Stimulated activated CD4-positive, alpha-beta T cell treated with anti-CD3 and anti-CD28 coated beads, Interleukin-4, amount 100 ng/mL, for 4 hours (primary cell): ENCODE data around the gene TOP2B.

ENCODE experiments used
- DNase-seq, 2 experiments: peaks; one replicate each; pipeline ENCODE4 v3.0.0-alpha.2; 2020

The TOP2B gene

DNA sequence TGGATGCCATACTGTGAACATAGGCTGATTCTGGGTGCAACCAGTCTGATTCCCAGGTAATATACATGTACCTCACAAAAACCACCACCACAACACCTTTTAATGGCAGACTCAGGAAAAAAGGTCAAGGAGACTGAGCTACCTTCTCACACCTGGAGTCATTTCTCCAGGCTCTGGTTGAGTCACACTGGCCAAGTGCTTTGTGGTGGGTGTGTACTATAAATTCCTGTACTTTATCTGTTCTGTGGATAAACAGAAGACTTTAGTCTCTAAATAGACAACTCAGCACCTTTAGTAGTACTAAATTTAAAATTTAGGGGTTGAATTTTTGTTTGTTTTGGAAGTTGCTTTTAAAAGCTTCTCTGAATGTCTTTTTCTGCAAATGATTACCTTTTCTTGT lies 46.7 kb downstream of the TOP2B start:
- DNase-seq, result no peak

GRCh38 chr3:25611193-25611592 lies 53.5 kb downstream of the TOP2B start:
- no peak for DNase-seq

DNA sequence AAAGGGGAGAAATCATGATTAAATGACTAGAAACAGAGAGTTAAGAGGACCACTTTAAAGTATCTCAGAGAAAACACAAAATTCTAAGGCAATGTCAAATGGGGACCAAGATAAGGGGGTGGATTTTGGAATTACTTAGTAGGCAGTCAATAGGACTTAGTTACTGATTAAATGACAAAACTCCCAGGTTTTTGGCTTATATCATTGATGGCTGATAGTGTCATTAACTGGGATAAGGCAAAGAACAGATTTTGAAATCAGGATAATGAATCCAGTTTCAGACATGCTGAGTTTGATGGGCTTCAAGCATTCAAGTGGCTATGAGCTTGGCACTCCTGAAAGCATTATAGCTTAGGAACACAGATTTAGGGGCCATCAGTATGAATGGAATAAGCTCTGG lies 53.9 kb downstream of the TOP2B start:
- DNase-seq, result no peak

GRCh38 chr3:25610167-25610566 lies 54.5 kb downstream of the TOP2B start:
- DNase-seq, result no peak

GRCh38 chr3:25604107-25604805 lies 60.5 kb downstream of the TOP2B start:
- no peak for DNase-seq

GRCh38 chr3:25603703-25604102 lies 61.0 kb downstream of the TOP2B start:
- no peak for DNase-seq

DNA sequence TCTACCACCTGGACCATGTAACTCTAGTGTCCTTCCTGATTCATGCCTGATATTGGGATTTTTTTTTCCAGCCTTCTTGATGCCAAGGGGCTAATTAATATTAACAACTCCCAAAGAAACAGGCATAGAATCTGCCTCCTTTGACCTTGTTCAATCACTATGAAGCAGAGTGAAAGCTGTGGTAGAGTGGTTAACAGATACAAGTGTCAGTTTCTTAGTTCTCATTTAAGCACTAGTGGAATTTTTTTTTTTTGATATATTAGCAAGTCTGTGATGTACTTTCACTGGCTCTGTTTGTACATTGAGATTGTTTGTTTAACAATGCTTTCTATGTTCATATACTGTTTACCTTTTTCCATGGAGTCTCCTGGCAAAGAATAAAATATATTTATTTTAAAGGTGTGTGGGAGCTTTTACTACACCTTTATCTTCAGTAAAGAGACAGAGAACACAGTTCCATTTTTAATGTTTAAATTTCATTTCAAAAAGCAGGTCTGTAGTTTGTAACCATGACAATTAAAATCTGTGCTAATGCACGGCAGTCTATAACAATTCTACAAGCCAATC lies 67.1 kb downstream of the TOP2B start:
- no peak for DNase-seq

DNA sequence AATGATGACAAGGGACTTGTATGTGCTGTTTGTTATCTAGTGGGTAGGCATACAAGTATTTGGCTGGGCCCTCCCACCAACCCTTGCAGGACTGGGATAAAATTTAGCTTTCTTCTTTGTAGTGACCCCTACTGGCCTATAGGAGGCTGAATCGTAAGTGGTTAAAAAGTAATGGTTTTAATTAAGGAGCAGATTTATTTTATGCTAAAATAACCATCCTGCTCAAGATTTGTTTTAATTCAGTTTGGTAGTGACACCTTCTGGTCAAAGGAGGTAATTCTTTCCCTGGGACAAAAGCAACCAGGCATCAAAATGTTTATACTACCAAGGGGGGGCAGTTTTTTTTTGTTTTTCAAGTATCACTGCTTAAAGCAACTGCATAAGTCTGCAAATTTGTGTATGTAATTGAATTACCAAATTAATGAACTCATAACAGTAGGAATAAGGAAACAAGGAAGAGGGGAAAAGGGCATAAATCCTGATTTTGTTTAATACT lies 70.7 kb downstream of the TOP2B start:
- DNase-seq, result no peak

- no peak for DNase-seq
These were observed 71.7 kb downstream of the TOP2B start for GRCh38 chr3:25593001-25593400.

- no peak for DNase-seq
These were observed 72.2 kb downstream of the TOP2B start for GRCh38 chr3:25592510-25592968.

GRCh38 chr3:25589783-25590258 lies 74.9 kb downstream of the TOP2B start:
- DNase-seq, result no peak

DNA sequence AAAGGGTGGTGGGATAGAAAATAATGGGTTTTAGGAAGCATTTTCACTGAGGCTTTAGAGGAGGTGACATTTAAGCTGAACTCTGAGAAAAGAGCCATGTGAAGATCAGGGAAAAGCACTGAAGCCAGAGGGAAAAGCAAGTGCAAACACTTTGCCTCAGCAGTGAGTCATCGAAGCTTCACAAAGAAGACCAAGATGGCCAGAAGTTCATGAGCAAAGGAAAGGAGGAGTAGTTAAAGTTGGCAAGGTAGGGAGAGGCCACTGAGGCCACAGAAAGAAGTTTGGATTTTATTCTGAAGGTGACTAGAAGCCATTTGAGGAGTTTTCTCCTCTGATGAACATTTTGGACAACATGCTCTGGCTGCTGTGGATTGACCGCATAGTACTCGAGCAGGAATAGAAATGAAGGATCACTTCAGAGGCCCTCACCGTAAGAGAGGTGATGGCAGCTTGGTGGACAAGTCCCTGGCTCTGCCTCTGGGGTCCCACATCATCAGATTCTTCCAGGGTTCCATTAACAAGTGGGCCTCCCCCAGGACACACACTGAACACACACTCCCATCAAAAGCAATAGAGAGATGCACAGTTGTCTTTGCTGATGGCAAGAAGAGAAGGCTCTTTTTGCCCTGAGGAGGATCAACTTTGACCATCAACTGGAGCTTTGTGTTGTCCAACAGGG lies 75.5 kb downstream of the TOP2B start:
- DNase-seq, result no peak

- no peak for DNase-seq
These were observed 76.1 kb downstream of the TOP2B start for GRCh38 chr3:25588441-25589103.

- no peak for DNase-seq
These were observed 76.7 kb downstream of the TOP2B start for GRCh38 chr3:25587975-25588374.

DNA sequence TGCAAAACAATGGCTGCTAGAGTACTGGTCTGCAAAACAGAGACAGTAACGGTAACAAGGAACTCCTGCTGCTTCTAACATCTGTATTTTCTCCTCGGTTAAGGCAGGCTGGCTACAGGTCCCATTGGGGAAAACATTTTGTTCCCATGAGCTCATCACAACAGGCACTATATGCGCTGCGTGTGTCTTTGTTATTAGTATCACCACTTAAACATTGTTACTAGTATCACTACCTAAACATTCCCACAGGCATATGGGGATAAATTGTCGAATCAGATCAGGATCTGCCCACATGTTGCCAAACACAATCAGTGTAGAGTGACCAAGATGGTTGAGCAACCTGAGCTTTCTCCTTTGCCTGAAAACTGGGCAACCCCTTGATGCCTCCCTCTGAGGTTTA lies 77.2 kb downstream of the TOP2B start:
- DNase-seq, result no peak

- no peak for DNase-seq
These were observed 77.6 kb downstream of the TOP2B start for GRCh38 chr3:25587094-25587493.

- no peak for DNase-seq
These were observed 78.2 kb downstream of the TOP2B start for GRCh38 chr3:25586553-25586952.

GRCh38 chr3:25586167-25586505 lies 78.6 kb downstream of the TOP2B start:
- DNase-seq, result no peak

DNA sequence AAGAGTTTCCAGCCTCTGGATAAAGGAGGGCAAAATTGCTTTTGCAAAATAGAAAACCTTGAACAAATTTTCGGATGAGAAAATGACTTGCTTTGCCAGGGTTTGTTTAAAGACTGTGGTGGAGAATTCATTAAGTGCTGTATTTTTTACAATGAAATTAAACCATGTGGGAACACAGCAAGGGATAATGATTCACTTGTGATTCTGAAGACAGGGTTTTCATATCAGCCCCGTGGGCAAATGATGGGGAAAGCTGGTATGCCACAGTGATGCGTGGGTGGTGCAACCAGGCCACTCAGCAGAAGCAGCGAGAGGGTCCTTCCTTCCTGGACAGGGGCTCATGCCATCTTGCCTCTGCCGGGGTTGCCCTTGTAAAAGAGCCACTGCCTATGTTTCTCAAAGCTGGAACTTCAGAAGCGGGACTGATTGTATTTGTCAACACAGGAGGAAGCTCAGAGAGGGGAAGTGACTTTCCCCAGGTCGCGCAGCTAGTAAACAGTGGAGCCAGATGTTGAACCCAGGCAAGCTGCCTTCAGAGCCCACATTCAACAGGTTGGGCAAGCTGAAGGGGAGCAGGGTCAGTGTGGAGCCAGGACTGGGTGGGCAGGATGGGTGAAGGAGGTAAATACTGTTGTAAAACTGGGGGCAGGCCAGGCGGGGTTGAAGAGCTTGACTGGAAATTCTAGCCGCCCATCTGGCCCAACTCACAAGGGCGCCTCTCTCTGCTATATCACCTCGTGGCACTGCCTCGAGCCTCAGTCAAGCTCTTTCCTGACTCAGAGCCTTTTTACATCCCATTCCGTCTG lies 79.1 kb downstream of the TOP2B start:
- DNase-seq, result no peak

DNA sequence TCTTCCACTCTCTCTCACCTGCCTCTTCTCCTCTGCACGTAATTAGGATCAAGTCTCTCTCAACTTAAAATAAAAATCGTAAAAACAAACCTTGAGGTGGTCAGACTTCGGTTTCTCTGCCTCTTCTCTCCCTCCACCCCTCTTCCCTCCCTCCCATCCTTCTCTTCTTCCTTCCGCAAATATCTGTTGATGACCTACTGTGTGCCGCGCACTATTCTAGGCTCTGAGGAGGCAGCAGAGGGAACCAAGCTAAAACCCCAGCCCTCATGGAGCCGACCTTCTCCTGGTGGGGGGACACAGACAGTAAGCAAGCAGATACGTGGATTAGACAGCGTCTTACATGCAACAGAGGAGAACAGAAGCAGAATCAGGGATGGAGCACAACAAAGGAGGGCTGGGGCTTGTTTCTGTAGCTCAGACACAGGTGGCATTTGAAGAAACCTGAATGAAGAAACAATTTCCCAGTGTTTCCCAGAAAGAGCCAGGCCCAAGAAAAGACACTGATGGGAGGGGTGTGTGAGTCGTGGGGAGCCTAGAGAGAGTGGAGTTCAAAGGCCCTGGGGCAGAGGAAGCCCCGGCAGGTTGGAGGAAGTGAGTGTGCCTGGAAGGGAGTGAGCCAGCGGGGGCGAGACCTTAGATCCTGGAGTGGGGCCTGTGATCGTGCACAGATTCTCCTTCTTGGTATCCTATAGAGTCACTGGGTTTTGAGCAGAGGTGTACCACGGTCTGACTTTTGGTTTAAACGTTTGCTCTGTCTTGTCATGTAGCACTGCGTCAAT lies 80.5 kb downstream of the TOP2B start:
- DNase-seq, result no peak

DNA sequence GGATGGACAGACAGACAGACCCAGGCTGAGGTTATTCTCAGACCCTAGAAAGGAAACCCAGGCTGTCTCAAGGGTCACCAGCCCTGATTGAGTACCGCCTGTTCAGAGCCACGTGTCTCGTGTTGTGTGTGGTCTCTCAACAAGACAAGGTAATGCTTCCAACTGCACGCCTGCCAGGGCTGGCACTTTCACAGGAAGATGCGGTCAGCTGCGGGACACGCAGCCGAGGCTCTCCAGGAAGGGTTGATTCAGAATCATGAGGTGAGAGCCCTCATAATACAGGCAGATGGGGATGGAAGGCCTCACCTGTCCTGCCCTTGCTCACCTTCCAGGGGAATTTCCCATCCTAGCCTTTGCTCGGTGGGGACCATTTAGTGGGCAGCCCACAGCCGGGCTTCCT lies 81.4 kb downstream of the TOP2B start:
- no peak for DNase-seq

- DNase-seq, result no peak
These were observed 82.5 kb downstream of the TOP2B start for GRCh38 chr3:25582242-25582641.
